Endothelial cell of umbilical vein (primary cell): ENCODE measurements around the gene STK38L. TPM values are rescaled to one million over a fixed set of nuclear protein-coding genes. Genes with fewer than 3 reads are reported as not detected.
"Not testable (repeated sequence)": the region's sequence is repeated elsewhere in the genome, so short reads cannot be mapped to it uniquely, and the experiment has no call there.

Experiments
- BruUV-seq: library from RNA; stranded (reverse); fragments of 400-500 nt; replicated peaks from 2 replicates; lab custom pipeline; 2021; lab: Mats Ljungman, UMichigan
- CTCF ChIA-PET: fragments of 300-600, 350-600 bp; sonication (Branson Sonifier 250); formaldehyde crosslinking; loops from one replicate; lab custom pipeline; 2021; ENCODE audit warnings: antibody characterized with exemption, inconsistent platforms; lab: Charles Lee
- POLR2A ChIA-PET: fragments of 300-600, 350-600 bp; sonication (Branson Sonifier 250); formaldehyde crosslinking; loops from one replicate; lab custom pipeline; 2021; ENCODE audit warnings: antibody characterized with exemption, inconsistent platforms; lab: Charles Lee
- DNase-seq: peaks from one replicate; pipeline ENCODE4 v3.0.0-alpha.2; 2011; ENCODE audit warnings: low read depth, low spot score
- FAIRE-seq: peaks from 2 replicates; lab custom pipeline; 2011; peaks lifted over from hg19 to GRCh38; lab: Jason Lieb, UNC
- H2AFZ ChIP-seq: 2 replicates; pipeline ENCODE4 v1.6.0; 2012; ENCODE audit warnings: low read depth, low read length, control low read depth, inconsistent platforms
- H3K27ac ChIP-seq: 2 replicates; pipeline ENCODE4 v1.5.1; 2011; ENCODE audit warnings: low read depth, mild to moderate bottlenecking, control low read depth, low read length, moderate library complexity; ENCODE audit not compliant: insufficient read depth
- H3K27me3 ChIP-seq, 2 experiments: 2 replicates each; pipeline versions ENCODE4 v1.6.0 to v1.6.1; 2011; ENCODE audit warnings: low read length in 2 of 2, mixed read lengths in 1 of 2; ENCODE audit not compliant: control insufficient read depth in 2 of 2, insufficient read depth in 2 of 2
- H3K36me3 ChIP-seq, 2 experiments: 2 replicates in 1 of 2; 3 replicates in 1 of 2; pipeline ENCODE4 v1.5.1; 2011; ENCODE audit warnings: low read length in 2 of 2, mild to moderate bottlenecking in 1 of 2, moderate library complexity in 1 of 2; ENCODE audit not compliant: control insufficient read depth in 2 of 2, insufficient read depth in 2 of 2; ENCODE audit errors: extremely low read depth in 1 of 2
- H3K4me1 ChIP-seq: 3 replicates; pipeline ENCODE4 v1.5.1; 2011; ENCODE audit warnings: mild to moderate bottlenecking, low read length; ENCODE audit not compliant: control insufficient read depth, insufficient read depth; ENCODE audit errors: extremely low read depth
- H3K4me2 ChIP-seq: 2 replicates; pipeline ENCODE4 v1.6.1; 2011; ENCODE audit warnings: low read length, control low read depth, mixed read lengths; ENCODE audit not compliant: insufficient read depth
- H3K4me3 ChIP-seq, 3 experiments: fragments of 200-600 bp in 1 of 3; sonication (generic), shearing (Covaris generic) in 1 of 3; replicated peaks in 1 of 3; 2 replicates each; pipeline ENCODE4 v1.5.1; 2011 to 2016; ENCODE audit warnings: control low read depth in 3 of 3, low read length in 3 of 3, mild to moderate bottlenecking in 2 of 3, inconsistent platforms in 1 of 3, low read depth in 1 of 3, moderate library complexity in 1 of 3; ENCODE audit not compliant: insufficient read depth in 1 of 3
- H3K79me2 ChIP-seq: 2 replicates; pipeline ENCODE4 v1.6.0; 2012; ENCODE audit warnings: low read length, inconsistent platforms; ENCODE audit not compliant: control insufficient read depth, insufficient read depth
- H3K9ac ChIP-seq: replicated peaks from 2 replicates; pipeline ENCODE3; 2011; ENCODE audit warnings: low read length, control low read depth; ENCODE audit not compliant: insufficient read depth; ENCODE audit errors: extremely low read depth
- H3K9me1 ChIP-seq: replicated peaks from 3 replicates; pipeline ENCODE4 v1.6.0; 2011; ENCODE audit warnings: mild to moderate bottlenecking, low read length; ENCODE audit not compliant: control insufficient read depth, insufficient read depth; ENCODE audit errors: extremely low read depth
- H3K9me3 ChIP-seq: replicated peaks from 2 replicates; pipeline ENCODE4 v1.5.1; 2012; ENCODE audit warnings: low read length, inconsistent platforms; ENCODE audit not compliant: control insufficient read depth, insufficient read depth
- H4K20me1 ChIP-seq: replicated peaks from 2 replicates; pipeline ENCODE3; 2011; ENCODE audit warnings: mild to moderate bottlenecking, low read length; ENCODE audit not compliant: control insufficient read depth, insufficient read depth; ENCODE audit errors: extremely low read depth
- EZH2 ChIP-seq: IDR thresholded peaks from 2 replicates; pipeline ENCODE4 v1.6.1; 2012; ENCODE audit warnings: borderline replicate concordance, low read depth, mild to moderate bottlenecking, moderate library complexity, low read length, inconsistent platforms; ENCODE audit not compliant: severe bottlenecking
- FOS ChIP-seq: IDR thresholded peaks from 2 replicates; pipeline ENCODE4 v1.6.1; 2011; ENCODE audit warnings: mild to moderate bottlenecking, low read length, moderate library complexity, borderline replicate concordance; ENCODE audit not compliant: insufficient read depth
- GATA2 ChIP-seq: IDR thresholded peaks from 2 replicates; pipeline ENCODE4 v1.7.0; 2011; ENCODE audit warnings: low read depth, mild to moderate bottlenecking, moderate library complexity, mixed read lengths, low read length; ENCODE audit not compliant: insufficient read length, insufficient read depth
- JUN ChIP-seq: IDR thresholded peaks from 2 replicates; pipeline ENCODE4 v1.6.1; 2011; ENCODE audit warnings: borderline replicate concordance, low read depth; ENCODE audit not compliant: insufficient read length, insufficient read depth
- MYC ChIP-seq: IDR thresholded peaks from one replicate; pipeline ENCODE4 v1.6.1; 2011; ENCODE audit warnings: mild to moderate bottlenecking, low read depth, low read length
- POLR2A ChIP-seq: IDR thresholded peaks from 2 replicates; pipeline ENCODE4 v1.6.1; 2012; ENCODE audit warnings: low read depth, mild to moderate bottlenecking, control low read depth, low read length
- POLR2AphosphoS5 ChIP-seq: IDR thresholded peaks from 2 replicates; pipeline ENCODE4 v1.6.1; 2012; ENCODE audit warnings: low read depth, mild to moderate bottlenecking, control low read depth, low read length, moderate library complexity; ENCODE audit not compliant: insufficient read depth
- dilution Hi-C: fragments of 300-500 bp; cut with MboI; formaldehyde crosslinking; loops from one replicate; pipeline ENCODE4 v1.15.0; 2019; ENCODE audit warnings: low sequenced_read_pairs; ENCODE audit not compliant: extremely low pct_ligation_motif_present
- intact Hi-C: fragments of 100-400 bp; cut with micrococcal nuclease; formaldehyde crosslinking; loops from one replicate; pipeline ENCODE4 v1.10.0; 2022
- polyA plus RNA-seq, 4 experiments: library from polyadenylated mRNA; depleted of rRNA in 3 of 4; stranded (reverse) in 3 of 4; unstranded in 1 of 4; fragments of >200 nt; gene quantifications; 2 replicates each; pipeline versions ENCODE4 v1.2.1 to v1.2.3, GENCODE V29; 2011 to 2012; ENCODE audit warnings: missing spikeins in 1 of 4
- total RNA-seq: library from RNA; stranded (reverse); gene quantifications from 2 replicates; pipeline ENCODE4 v1.2.3, GENCODE V29; 2021
- TF ChIP-seq, protein P1 (sequence below): IDR thresholded peaks from 2 replicates; pipeline ENCODE4 v1.6.1; 2011; ENCODE audit not compliant: insufficient read depth, insufficient read length
- TF ChIP-seq, protein P2 (sequence below), 2 donors: IDR thresholded peaks; 1 replicate in 1 of 2; 2 replicates in 1 of 2; pipeline ENCODE4 v1.5.1; 2011; ENCODE audit warnings: low read length in 2 of 2, mild to moderate bottlenecking in 2 of 2, moderate library complexity in 2 of 2, control low read depth in 1 of 2, inconsistent platforms in 1 of 2, low read depth in 1 of 2; ENCODE audit not compliant: insufficient read depth in 1 of 2; ENCODE audit errors: extremely low read depth in 1 of 2

The STK38L gene
- total and polyA plus RNA-seq, 2 donors (not counting 3 experiments of a cell fraction or from before 2014, with no cell fraction given), result 14.7 to 58.4 TPM

- ChIA-PET POLR2A (interaction anchor here (0.6 kb wide), 2 partner anchors 107 to 343 kb away, joined by 3 to 6 read pairs; no protein-coding TSS in a partner anchor), CTCF (interaction anchor here (1.9 kb wide), 1 partner anchor 76 kb away, joined by 9 read pairs; no protein-coding TSS in a partner anchor)
- no peak overlapping the region for H3K4me2 ChIP-seq
- dilution Hi-C loops, result no loop called here
- H3K4me3 ChIP-seq, result no peak overlapping the region
- no peaks in the 10 kb centered on the region for H3K36me3 ChIP-seq
- FAIRE-seq, result no peak
- no peaks in the 10 kb centered on the region for H3K9me1 ChIP-seq
- no peaks in the 10 kb centered on the region for H3K27me3 ChIP-seq
- no peak for DNase-seq
- no peak overlapping the region for H3K9ac ChIP-seq
- H3K79me2 ChIP-seq, result no peaks in the 10 kb centered on the region
- no peak overlapping the region for H2AFZ ChIP-seq
- no peaks in the 10 kb centered on the region for H4K20me1 ChIP-seq
- no peak for TF ChIP-seq EZH2
- TF ChIP-seq, protein P1, sequence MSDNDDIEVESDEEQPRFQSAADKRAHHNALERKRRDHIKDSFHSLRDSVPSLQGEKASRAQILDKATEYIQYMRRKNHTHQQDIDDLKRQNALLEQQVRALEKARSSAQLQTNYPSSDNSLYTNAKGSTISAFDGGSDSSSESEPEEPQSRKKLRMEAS, result no peak
- no peak for TF ChIP-seq MYC
- TF ChIP-seq, protein P2, sequence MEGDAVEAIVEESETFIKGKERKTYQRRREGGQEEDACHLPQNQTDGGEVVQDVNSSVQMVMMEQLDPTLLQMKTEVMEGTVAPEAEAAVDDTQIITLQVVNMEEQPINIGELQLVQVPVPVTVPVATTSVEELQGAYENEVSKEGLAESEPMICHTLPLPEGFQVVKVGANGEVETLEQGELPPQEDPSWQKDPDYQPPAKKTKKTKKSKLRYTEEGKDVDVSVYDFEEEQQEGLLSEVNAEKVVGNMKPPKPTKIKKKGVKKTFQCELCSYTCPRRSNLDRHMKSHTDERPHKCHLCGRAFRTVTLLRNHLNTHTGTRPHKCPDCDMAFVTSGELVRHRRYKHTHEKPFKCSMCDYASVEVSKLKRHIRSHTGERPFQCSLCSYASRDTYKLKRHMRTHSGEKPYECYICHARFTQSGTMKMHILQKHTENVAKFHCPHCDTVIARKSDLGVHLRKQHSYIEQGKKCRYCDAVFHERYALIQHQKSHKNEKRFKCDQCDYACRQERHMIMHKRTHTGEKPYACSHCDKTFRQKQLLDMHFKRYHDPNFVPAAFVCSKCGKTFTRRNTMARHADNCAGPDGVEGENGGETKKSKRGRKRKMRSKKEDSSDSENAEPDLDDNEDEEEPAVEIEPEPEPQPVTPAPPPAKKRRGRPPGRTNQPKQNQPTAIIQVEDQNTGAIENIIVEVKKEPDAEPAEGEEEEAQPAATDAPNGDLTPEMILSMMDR (IDR thresholded peaks at IDR 0.05; ENCODE audit: extremely low read depth in 1 of 2, insufficient read depth in 1 of 2, low read depth in 1 of 2, low read length in 2 of 2), result no peak
- TF ChIP-seq POLR2AphosphoS5, result no peak
- TF ChIP-seq GATA2, result no peak
- no peak for TF ChIP-seq POLR2A
- no peak for TF ChIP-seq JUN
- no peak for TF ChIP-seq FOS
- no peaks in the 10 kb centered on the region for H3K9me3 ChIP-seq
- intact Hi-C loops, result no loop called here
- peaks cover 10% of the 10 kb centered on the region for H3K4me1 ChIP-seq
- H3K27ac ChIP-seq, result no peak overlapping the region
- BruUV-seq, result no TSS peak
Measured at GRCh38 chr12:27229367-27229766, 14.7 kb upstream of the STK38L start.

DNA sequence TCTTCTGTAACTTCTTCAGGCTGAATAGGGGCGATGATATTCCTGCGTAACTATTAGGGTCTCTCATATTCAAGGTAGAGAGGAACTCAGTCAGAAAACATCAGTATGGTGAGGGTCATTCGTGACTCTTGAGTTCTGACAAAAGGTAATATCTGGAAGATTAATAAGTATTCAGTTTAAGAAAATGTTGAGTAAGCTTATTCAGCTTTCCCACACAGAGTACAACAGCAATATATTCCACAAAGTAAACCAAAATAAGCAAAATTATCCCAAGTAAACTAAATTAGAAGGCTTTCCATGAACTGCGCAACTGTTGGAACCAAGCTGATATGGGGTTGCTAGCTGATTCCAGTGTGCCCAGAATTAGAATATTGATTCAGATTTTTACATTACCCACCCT lies 12.7 kb upstream of the STK38L start:
- FAIRE-seq, H3K27me3 ChIP-seq, H3K4me2 ChIP-seq, H3K9me1 ChIP-seq, H2AFZ ChIP-seq, DNase-seq, intact Hi-C loops, BruUV-seq, H3K9ac ChIP-seq, H3K4me1 ChIP-seq, dilution Hi-C loops, H3K9me3 ChIP-seq, H3K79me2 ChIP-seq, H3K27ac ChIP-seq, H4K20me1 ChIP-seq, POLR2A ChIA-PET, H3K4me3 ChIP-seq, H3K36me3 ChIP-seq: not testable (repeated sequence)
- CTCF ChIA-PET, result interaction anchor here (1.2 kb wide), 1 partner anchor 75 kb away, joined by 4 read pairs; no protein-coding TSS in a partner anchor
